Thoracic aorta (tissue), 2 donors: ENCODE results near the gene SUSD4. TPM values are rescaled to one million over a fixed set of nuclear protein-coding genes. Genes with fewer than 3 reads are reported as not detected.

ENCODE experiments used
- ATAC-seq: fragments of 150-250 bp; one replicate; pipeline ENCODE4 v1.8.0; 2017; ENCODE audit warnings: low read depth; ENCODE audit not compliant: insufficient number of reproducible peaks, low FRiP score
- DNase-seq: peaks from one replicate; pipeline ENCODE4 v3.0.0-alpha.2; 2020; ENCODE audit warnings: low spot score
- H3K27ac ChIP-seq, 2 donors: fragments of 200-600 bp; sonication (generic); 1 replicate in 1 of 2; 2 replicates in 1 of 2; pipeline ENCODE4 v1.5.1; 2016; ENCODE audit warnings: mild to moderate bottlenecking in 2 of 2, moderate library complexity in 2 of 2
- H3K27me3 ChIP-seq: fragments of 200-600 bp; sonication (generic); replicated peaks from 2 replicates; pipeline ENCODE4 v1.6.0; 2016; ENCODE audit warnings: mild to moderate bottlenecking; ENCODE audit not compliant: insufficient read depth
- H3K36me3 ChIP-seq: fragments of 200-600 bp; sonication (generic); one replicate; pipeline ENCODE4 v1.5.1; 2016
- H3K4me1 ChIP-seq, 2 donors: fragments of 200-600 bp; sonication (generic); 1 replicate in 1 of 2; 2 replicates in 1 of 2; pipeline versions ENCODE4 v1.5.1 to v1.6.0; 2016; ENCODE audit warnings: low read depth in 2 of 2, mild to moderate bottlenecking in 1 of 2; ENCODE audit not compliant: control insufficient read depth in 1 of 2
- H3K4me3 ChIP-seq: fragments of 200-600 bp; sonication (generic); 2 replicates; pipeline ENCODE4 v1.5.1; 2016; ENCODE audit warnings: mild to moderate bottlenecking
- H3K9me3 ChIP-seq: fragments of 200-600 bp; sonication (generic); 2 replicates; pipeline ENCODE4 v1.5.1; 2016
- total RNA-seq, 2 donors: library from RNA; depleted of rRNA; stranded (reverse); fragments of >200 nt; gene quantifications; one replicate each; pipeline versions ENCODE4 v1.1.0 to v1.2.3, GENCODE V29; 2016
- TF ChIP-seq, protein P1 (sequence below): fragments of 200-600 bp; sonication (generic); IDR thresholded peaks from one replicate; pipeline ENCODE4 v1.5.1; 2019; ENCODE audit warnings: antibody characterized with exemption

SUSD4 gene
- total RNA-seq, 2 donors from 2014 or later, result 1.6 TPM; not detected in 1

GRCh38 chr1:223273511-223273910 is 90.5 kb downstream of the SUSD4 start:
- Histone ChIP-seq H3K4me3 (no peak overlapping the region), H3K9me3 (no peaks in the 10 kb centered on the region), H3K27me3 (no peaks in the 10 kb centered on the region), H3K4me1 (no peaks in the 10 kb centered on the region), H3K27ac (no peak overlapping the region), H3K36me3 (no peaks in the 10 kb centered on the region)
- ATAC-seq (no peak), DNase-seq (no peak)
- TF ChIP-seq, protein P1, sequence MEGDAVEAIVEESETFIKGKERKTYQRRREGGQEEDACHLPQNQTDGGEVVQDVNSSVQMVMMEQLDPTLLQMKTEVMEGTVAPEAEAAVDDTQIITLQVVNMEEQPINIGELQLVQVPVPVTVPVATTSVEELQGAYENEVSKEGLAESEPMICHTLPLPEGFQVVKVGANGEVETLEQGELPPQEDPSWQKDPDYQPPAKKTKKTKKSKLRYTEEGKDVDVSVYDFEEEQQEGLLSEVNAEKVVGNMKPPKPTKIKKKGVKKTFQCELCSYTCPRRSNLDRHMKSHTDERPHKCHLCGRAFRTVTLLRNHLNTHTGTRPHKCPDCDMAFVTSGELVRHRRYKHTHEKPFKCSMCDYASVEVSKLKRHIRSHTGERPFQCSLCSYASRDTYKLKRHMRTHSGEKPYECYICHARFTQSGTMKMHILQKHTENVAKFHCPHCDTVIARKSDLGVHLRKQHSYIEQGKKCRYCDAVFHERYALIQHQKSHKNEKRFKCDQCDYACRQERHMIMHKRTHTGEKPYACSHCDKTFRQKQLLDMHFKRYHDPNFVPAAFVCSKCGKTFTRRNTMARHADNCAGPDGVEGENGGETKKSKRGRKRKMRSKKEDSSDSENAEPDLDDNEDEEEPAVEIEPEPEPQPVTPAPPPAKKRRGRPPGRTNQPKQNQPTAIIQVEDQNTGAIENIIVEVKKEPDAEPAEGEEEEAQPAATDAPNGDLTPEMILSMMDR, result no peak

DNA sequence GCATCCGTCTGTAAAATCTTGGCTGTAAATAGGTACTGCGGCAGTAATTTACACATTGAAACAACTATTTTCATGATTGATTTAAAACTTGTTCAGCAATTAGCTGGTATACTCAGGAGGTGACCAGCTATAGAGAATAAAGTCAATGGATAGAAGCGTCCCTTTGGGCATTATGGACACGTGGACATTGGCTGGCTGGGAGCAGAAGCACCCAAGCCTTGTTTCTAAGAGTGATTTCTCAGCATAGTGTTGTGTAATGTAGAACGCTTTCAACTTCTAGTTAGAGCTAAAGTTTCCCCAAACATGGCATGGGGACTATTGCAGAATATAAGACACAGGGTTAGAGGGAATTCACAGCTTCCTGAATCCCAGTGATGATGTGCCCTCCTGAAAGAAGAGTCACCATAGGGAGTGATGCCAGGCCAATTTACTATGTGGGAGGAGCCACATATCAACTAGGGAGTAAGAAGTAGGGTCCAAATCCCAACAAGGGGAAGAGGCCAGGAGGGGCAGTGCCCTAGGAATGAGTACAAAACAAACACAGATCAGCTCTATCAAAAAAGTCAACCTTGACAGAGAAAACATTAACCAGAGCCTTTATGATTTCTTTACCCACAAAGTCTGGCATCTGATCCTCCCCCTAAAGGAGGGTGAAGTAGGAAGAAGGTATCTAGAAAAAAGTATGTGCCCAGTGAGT is 92.7 kb downstream of the SUSD4 start:
- DNase-seq (no peak), ATAC-seq (no peak)
- Histone ChIP-seq H3K27ac (no peak overlapping the region), H3K36me3 (no peaks in the 10 kb centered on the region), H3K4me3 (no peak overlapping the region), H3K27me3 (no peaks in the 10 kb centered on the region), H3K4me1 (no peaks in the 10 kb centered on the region), H3K9me3 (no peaks in the 10 kb centered on the region)
- TF ChIP-seq, protein P1, result no peak

DNA sequence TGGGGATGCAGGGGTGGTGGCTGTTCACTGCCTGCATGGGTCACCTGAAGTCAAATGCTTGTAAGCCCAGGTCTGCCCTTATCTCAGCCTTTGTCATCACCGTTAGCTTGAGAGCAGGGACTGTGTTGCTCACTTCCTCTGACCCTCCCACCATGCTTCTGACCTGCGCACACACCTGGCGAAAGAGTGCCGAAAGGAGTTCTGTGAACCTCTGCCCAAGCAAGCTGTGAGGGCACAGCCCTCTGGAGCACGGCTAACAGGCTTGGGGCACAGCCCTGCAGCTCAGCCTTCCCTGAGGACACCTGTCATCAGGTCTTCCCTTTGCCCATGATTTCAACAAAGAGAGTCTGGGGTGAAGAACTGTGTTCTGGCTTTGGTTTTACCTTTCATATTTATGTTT is 93.8 kb downstream of the SUSD4 start:
- DNase-seq (no peak), ATAC-seq (no peak)
- H3K27ac ChIP-seq, result no peak overlapping the region
- no peaks in the 10 kb centered on the region for H3K27me3 ChIP-seq
- H3K4me3 ChIP-seq, result no peak overlapping the region
- H3K36me3 ChIP-seq, result no peaks in the 10 kb centered on the region
- no peaks in the 10 kb centered on the region for H3K9me3 ChIP-seq
- TF ChIP-seq, protein P1, result no peak
- no peaks in the 10 kb centered on the region for H3K4me1 ChIP-seq

- TF ChIP-seq, protein P1, result no peak
- DNase-seq, result no peak
- Histone ChIP-seq H3K36me3 (no peaks in the 10 kb centered on the region), H3K9me3 (no peaks in the 10 kb centered on the region), H3K4me3 (no peak overlapping the region), H3K4me1 (no peaks in the 10 kb centered on the region), H3K27me3 (no peaks in the 10 kb centered on the region), H3K27ac (no peak overlapping the region)
- ATAC-seq, result no peak
Observed at GRCh38 chr1:223269006-223269405, 95.0 kb downstream of the SUSD4 start.

DNA sequence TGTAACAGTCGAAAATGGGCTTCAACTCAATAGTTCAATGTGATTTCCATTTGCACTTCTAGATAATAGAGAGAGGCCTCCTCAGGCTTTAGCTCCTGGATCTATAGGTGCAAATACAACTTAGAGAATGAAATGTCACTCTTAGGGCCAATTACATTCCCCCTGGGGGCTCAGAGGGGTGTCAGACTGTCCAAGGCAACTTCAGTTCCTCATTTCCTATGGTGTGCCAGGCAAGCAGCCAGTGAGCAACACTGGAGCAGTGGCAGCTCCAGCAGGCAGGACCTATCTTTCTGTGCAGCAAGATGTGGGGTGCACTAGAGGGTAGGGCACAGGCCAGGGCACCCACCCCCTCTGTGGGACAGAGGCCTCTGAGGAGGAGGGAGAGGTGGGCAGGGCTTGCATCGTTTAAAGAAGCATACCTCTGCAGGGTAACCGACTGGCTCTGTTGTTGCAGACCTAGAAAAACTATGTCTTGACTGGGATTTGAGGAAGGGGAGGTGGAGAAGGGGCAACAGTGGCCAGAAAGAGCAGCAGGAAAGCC is 97.3 kb downstream of the SUSD4 start:
- no peaks in the 10 kb centered on the region for H3K4me1 ChIP-seq
- H3K4me3 ChIP-seq, result no peak overlapping the region
- TF ChIP-seq, protein P1, result no peak
- DNase-seq, result no peak
- H3K9me3 ChIP-seq, result no peaks in the 10 kb centered on the region
- ATAC-seq, result no peak
- no peaks in the 10 kb centered on the region for H3K36me3 ChIP-seq
- no peaks in the 10 kb centered on the region for H3K27me3 ChIP-seq
- H3K27ac ChIP-seq, result no peak overlapping the region
